ENCODE data around the gene MAPKAPK3. TPM values are rescaled to one million over a fixed set of nuclear protein-coding genes. Genes with fewer than 3 reads are reported as not detected.
A peak's percentile ranks its signal among the peaks of the same experiment; 100 is the strongest.
"Not testable (repeated sequence)": the region's sequence is repeated elsewhere in the genome, so short reads cannot be mapped to it uniquely, and the experiment has no call there.

Gene MAPKAPK3
- polyA plus RNA-seq, 3 donors from 2014 or later: 57.2 to 92.0 (median 91.2) TPM

GRCh38 chr3:50661321-50661837, 44.4 kb downstream of the MAPKAPK3 start:
- H3K27me3 Mint-ChIP-seq (ENCODE audit: low read depth in 3 of 3): peaks cover 1 to 3% (median 1%) of the 10 kb centered on the region in 3 donors
- peaks cover 0 to 1% (median 0%) of the 10 kb centered on the region in 6 donors for H3K9me3 Mint-ChIP-seq
- peaks cover 0 to 4% (median 0%) of the 10 kb centered on the region in 3 donors for H3K36me3 Mint-ChIP-seq
- no peak overlapping the region for H3K4me3 Mint-ChIP-seq
- no peak overlapping the region for H3K27ac Mint-ChIP-seq
- H3K4me1 Mint-ChIP-seq: peaks cover 7 to 8% of the 10 kb centered on the region in 2 donors
- DNase-seq: no peak

GRCh38 chr3:50662408-50662807, 45.5 kb downstream of the MAPKAPK3 start:
- no peak for DNase-seq
- Mint-ChIP-seq H3K4me1 (peaks cover 7 to 8% of the 10 kb centered on the region in 2 donors), H3K9me3 (peaks cover 0 to 1% (median 0%) of the 10 kb centered on the region in 6 donors), H3K27me3 (ENCODE audit: low read depth in 3 of 3) (peaks cover 1 to 3% (median 1%) of the 10 kb centered on the region in 3 donors), H3K4me3 (no peak overlapping the region), H3K36me3 (peaks cover 0 to 4% (median 0%) of the 10 kb centered on the region in 3 donors), H3K27ac (peak overlapping the region in 1 of 6 donors; percentile 52)

- DNase-seq: no peak
- H3K4me3 Mint-ChIP-seq: no peak overlapping the region
- peaks cover 0 to 7% (median 1%) of the 10 kb centered on the region in 3 donors for H3K27me3 Mint-ChIP-seq (ENCODE audit: low read depth in 3 of 3)
- H3K9me3 Mint-ChIP-seq: no peaks in the 10 kb centered on the region
- peaks cover 0 to under 1% (median 0%) of the 10 kb centered on the region in 3 donors for H3K36me3 Mint-ChIP-seq
- H3K4me1 Mint-ChIP-seq: peaks cover 7 to 8% of the 10 kb centered on the region in 2 donors
- H3K27ac Mint-ChIP-seq: peak overlapping the region in 1 of 6 donors; percentile 8
Observed at GRCh38 chr3:50665081-50665840, 48.3 kb downstream of the MAPKAPK3 start.

GRCh38 chr3:50665841-50666115, 48.8 kb downstream of the MAPKAPK3 start:
- H3K9me3 Mint-ChIP-seq; H3K36me3 Mint-ChIP-seq; H3K4me3 Mint-ChIP-seq; H3K27me3 Mint-ChIP-seq (ENCODE audit: low read depth in 3 of 3); H3K4me1 Mint-ChIP-seq; H3K27ac Mint-ChIP-seq; DNase-seq: not testable (repeated sequence)

- peaks cover 7 to 8% of the 10 kb centered on the region in 2 donors for H3K4me1 Mint-ChIP-seq
- peaks cover 0 to 4% (median 0%) of the 10 kb centered on the region in 3 donors for H3K36me3 Mint-ChIP-seq
- H3K4me3 Mint-ChIP-seq: no peak overlapping the region
- H3K27me3 Mint-ChIP-seq (ENCODE audit: low read depth in 3 of 3): peaks cover 0 to 7% (median 5%) of the 10 kb centered on the region in 3 donors
- H3K9me3 Mint-ChIP-seq: no peaks in the 10 kb centered on the region
- peak overlapping the region in 1 of 6 donors; percentile 21 for H3K27ac Mint-ChIP-seq
- DNase-seq: no peak
Observed at GRCh38 chr3:50666837-50667236, 49.9 kb downstream of the MAPKAPK3 start.

GRCh38 chr3:50671331-50671730, 54.4 kb downstream of the MAPKAPK3 start:
- H3K27ac Mint-ChIP-seq: no peak overlapping the region
- H3K9me3 Mint-ChIP-seq: no peaks in the 10 kb centered on the region
- H3K4me3 Mint-ChIP-seq: no peak overlapping the region
- peaks cover 0 to 4% (median 0%) of the 10 kb centered on the region in 3 donors for H3K36me3 Mint-ChIP-seq
- no peak for DNase-seq
- peaks cover 5 to 11% of the 10 kb centered on the region in 2 donors for H3K4me1 Mint-ChIP-seq
- peaks cover 7 to 15% (median 9%) of the 10 kb centered on the region in 3 donors for H3K27me3 Mint-ChIP-seq (ENCODE audit: low read depth in 3 of 3)

GRCh38 chr3:50672656-50673055, 55.7 kb downstream of the MAPKAPK3 start:
- Mint-ChIP-seq H3K4me1 (peaks cover 5 to 11% of the 10 kb centered on the region in 2 donors), H3K36me3 (peaks cover 0 to 4% (median 0%) of the 10 kb centered on the region in 3 donors), H3K27ac (no peak overlapping the region), H3K4me3 (peak overlapping the region in 2 of 5 donors; percentile 5 to 43), H3K9me3 (no peaks in the 10 kb centered on the region), H3K27me3 (ENCODE audit: low read depth in 3 of 3) (peaks cover 7 to 17% (median 13%) of the 10 kb centered on the region in 3 donors)
- DNase-seq: no peak

- Mint-ChIP-seq H3K27ac (peak overlapping the region in 3 of 6 donors; percentile 11 to 26 (median 15)), H3K27me3 (ENCODE audit: low read depth in 3 of 3) (peaks cover 9 to 13% (median 13%) of the 10 kb centered on the region in 3 donors), H3K4me3 (peak overlapping the region; percentile 71 to 83 (median 75)), H3K36me3 (peaks cover 0 to 4% (median 0%) of the 10 kb centered on the region in 3 donors), H3K9me3 (no peaks in the 10 kb centered on the region), H3K4me1 (peaks cover 5 to 11% of the 10 kb centered on the region in 2 donors)
- no peak for DNase-seq
Observed at GRCh38 chr3:50673931-50674330, 57.0 kb downstream of the MAPKAPK3 start.

GRCh38 chr3:50674349-50675178, 57.6 kb downstream of the MAPKAPK3 start, which contains the start of gene DOCK3:
DOCK3 (plus strand) TSS chr3:50674927; CDS start chr3:50675264, 337 bp downstream.
- Mint-ChIP-seq H3K27ac (peak within 1 kb of the TSS in 3 of 6 donors; percentile 11 to 26 (median 15)), H3K27me3 (ENCODE audit: low read depth in 3 of 3) (peaks cover 9 to 13% (median 13%) of the 10 kb centered on the region in 3 donors), H3K4me3 (peak within 1 kb of the TSS; percentile 79 to 86 (median 83)), H3K36me3 (peaks cover 0 to 4% (median 0%) of the 10 kb centered on the region in 3 donors), H3K4me1 (peaks cover 5 to 11% of the 10 kb centered on the region in 2 donors), H3K9me3 (no peaks in the 10 kb centered on the region)
- peak; percentile 67 to 75 (median 74) for DNase-seq

GRCh38 chr3:50675179-50676030, 58.5 kb downstream of the MAPKAPK3 start:
- Mint-ChIP-seq H3K9me3 (no peaks in the 10 kb centered on the region), H3K4me3 (peak overlapping the region; percentile 77 to 86 (median 83)), H3K4me1 (peaks cover 5 to 11% of the 10 kb centered on the region in 2 donors), H3K36me3 (peaks cover 0 to 2% (median 0%) of the 10 kb centered on the region in 3 donors), H3K27ac (no peak overlapping the region), H3K27me3 (ENCODE audit: low read depth in 3 of 3) (peaks cover 10 to 15% (median 15%) of the 10 kb centered on the region in 3 donors)
- DNase-seq: peak; percentile 28 to 38 (median 33)

- Mint-ChIP-seq H3K4me3 (peak overlapping the region in 4 of 5 donors; percentile 40 to 83 (median 62)), H3K27me3 (ENCODE audit: low read depth in 3 of 3) (peaks cover 7 to 15% (median 15%) of the 10 kb centered on the region in 3 donors)
Observed at GRCh38 chr3:50676031-50676705, 59.2 kb downstream of the MAPKAPK3 start.

GRCh38 chr3:50687127-50687751, 70.3 kb downstream of the MAPKAPK3 start:
- Mint-ChIP-seq H3K4me1 (no peaks in the 10 kb centered on the region), H3K27ac (no peak overlapping the region), H3K36me3 (no peaks in the 10 kb centered on the region), H3K4me3 (no peak overlapping the region), H3K9me3 (no peaks in the 10 kb centered on the region), H3K27me3 (ENCODE audit: low read depth in 3 of 3) (peaks cover 0 to 6% (median 3%) of the 10 kb centered on the region in 3 donors)
- DNase-seq: no peak

More at GRCh38 chr3:50676031-50676705, 59.2 kb downstream of the MAPKAPK3 start:
- Mint-ChIP-seq H3K4me1 (peaks cover 5 to 11% of the 10 kb centered on the region in 2 donors), H3K36me3 (peaks cover 0 to 3% (median 0%) of the 10 kb centered on the region in 3 donors), H3K27ac (no peak overlapping the region), H3K9me3 (no peaks in the 10 kb centered on the region)
- no peak for DNase-seq

All from immature natural killer cell (primary cell).